ENCODE results near the gene RNU6-7.

GRCh38 chr14:32203928-32204357 lies 2.1 kb downstream of the RNU6-7 start:
- no peak for TF ChIP-seq CTCF (IDR thresholded peaks at IDR 0.05; ENCODE audit: low read length)
- TF ChIP-seq EZH2 (optimal IDR thresholded peaks at IDR 0.05; ENCODE audit: low read depth, low read length): no peak
- no peak for TF ChIP-seq EZH2phosphoT487 (IDR thresholded peaks at IDR 0.05; ENCODE audit: low read length)
